CD4-positive, alpha-beta T cell treated with Interleukin-6 at 100 ng/mL for 8 hours (primary cell): ENCODE data around the gene PSAPL1.

Source experiments
- DNase-seq: peaks from one replicate; pipeline ENCODE4 v3.0.0-alpha.2; 2020; ENCODE audit warnings: mixed read lengths, low spot score

PSAPL1 gene

DNA sequence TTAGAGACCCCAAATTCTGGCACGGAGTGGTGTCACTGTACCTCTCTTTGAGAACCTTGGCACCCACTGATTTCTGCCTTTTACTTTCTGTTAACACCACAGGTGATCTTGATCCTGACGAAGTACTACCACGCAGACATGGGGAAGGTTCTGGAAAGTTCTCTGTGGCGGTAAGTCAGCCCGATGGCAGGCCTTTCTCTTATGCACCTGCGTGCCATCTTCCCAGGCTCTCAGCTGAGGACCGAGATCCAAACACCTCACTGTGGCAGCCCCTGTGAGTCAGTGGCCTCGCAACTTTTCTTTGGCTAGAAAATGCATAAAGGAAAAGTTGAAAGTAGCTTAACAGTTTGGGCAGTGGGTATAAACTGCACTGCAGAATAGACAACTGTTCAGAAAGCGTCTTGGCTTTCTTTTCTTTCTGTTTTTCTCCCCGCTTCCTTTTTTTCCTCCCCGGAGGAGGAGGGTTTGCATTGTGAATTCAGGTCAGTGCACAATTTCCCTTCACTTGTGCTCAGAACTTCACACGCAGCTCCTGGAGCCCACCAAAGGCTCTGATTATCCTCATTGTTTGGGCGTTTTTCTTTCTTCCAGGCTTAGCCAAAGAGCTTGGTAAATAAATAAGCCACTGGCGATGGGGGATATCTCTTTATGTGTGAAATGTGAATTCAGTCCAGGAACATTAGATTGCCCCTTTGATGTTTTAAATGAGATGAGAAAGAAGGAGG, 38.4 kb downstream of the PSAPL1 start:
- no peak for DNase-seq

DNA sequence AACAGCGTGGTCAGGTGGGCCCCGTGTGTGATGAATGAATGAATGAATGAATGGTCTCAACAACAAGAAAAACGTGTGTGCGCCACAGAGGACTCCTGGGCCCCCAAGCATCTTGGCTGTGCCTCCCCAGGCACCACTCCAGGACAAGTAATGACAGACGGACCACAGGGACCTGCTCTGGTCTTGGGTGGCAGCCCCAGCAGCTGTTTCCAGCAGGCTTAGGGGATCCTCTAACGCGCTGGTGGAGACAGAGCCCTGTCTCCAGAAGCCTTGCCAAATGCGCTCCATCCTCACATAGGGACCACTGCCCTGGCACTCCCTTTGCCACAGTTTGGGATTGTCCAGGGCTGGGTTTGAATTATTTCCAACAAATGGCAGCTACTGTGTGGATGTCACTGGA, 39.1 kb downstream of the PSAPL1 start:
- no peak for DNase-seq

DNA sequence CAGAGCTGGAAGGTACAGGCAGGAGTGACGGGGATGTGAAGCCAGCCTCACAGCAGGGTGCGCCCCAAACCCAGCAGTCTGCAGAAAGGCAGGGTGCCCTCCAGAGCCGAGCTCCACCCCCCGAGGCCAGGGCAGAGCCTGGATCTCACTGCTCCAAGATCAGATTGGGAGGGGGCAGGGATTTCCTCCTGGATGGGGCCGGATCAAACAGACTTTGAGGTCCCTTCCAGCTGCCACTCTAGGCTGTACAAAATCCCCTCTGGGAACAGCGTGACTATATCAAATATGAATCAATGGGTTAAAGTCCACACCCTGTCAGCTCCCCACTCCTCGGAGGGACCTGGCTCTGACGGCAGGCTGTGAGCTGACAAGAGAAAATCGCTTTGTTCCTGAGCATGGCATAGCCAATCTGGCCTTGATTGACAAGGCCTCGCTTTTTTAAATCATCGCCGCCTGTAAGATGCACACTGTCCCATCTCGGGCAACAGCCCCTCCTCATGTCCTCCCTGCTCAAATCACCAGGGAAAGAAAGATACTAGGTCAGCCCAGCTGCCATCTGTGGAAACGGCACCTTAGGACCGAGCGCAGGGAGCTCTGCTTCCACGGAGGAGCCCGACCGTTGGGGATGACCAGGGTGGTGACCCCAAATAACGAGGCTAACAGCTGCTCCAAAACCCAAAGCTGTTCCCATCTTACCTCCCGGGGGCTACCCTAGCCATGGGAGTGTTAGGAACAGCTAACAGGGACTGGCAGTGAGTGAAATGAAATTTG, 39.9 kb downstream of the PSAPL1 start:
- no peak for DNase-seq

DNA sequence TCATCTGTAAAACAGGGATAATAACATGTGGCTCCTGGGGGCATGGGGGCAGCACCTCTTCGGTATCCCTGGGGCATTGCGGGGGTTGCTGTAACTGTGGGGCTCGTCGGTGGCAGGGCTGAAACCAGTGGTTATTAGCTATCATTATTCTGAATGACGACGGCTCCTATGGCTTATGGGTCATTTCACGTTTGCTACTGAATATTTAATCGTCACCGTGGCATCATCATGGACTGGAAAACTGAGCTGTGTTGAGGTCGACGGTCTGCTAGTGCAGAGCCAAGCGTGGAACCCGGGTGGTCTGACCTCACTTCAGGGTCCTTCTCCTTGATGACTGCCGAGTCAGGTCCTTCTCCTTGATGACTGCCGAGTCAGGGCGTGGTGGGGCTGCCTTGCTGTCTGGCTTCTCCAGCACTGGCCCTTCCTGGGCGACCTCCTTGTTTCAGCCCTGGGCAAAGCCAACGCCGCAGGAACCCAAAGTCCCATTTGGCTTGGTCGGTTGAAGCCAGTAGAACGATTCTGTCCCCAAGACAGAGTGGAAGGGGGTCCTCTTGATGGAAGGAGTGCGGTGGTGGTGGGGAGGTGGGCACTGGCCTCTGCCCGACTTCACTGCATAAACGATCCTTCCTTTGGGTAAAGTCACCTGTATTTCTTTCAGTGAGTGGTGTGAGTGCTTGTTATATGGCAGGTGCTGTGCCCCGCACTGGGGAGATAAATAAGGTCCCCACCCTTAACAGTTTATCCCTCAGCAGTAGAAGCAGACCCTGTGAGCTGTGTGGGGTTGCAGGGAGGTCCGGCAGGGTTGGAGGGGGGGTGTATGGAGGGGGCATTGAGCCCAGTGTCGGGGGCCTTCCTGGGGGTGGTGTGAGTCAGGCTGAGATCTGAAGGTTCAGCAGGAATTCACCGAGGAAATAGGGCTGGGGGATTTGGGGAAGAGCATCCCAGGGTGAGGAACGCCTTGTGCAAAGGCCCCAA, 40.8 kb downstream of the PSAPL1 start:
- no peak for DNase-seq

DNA sequence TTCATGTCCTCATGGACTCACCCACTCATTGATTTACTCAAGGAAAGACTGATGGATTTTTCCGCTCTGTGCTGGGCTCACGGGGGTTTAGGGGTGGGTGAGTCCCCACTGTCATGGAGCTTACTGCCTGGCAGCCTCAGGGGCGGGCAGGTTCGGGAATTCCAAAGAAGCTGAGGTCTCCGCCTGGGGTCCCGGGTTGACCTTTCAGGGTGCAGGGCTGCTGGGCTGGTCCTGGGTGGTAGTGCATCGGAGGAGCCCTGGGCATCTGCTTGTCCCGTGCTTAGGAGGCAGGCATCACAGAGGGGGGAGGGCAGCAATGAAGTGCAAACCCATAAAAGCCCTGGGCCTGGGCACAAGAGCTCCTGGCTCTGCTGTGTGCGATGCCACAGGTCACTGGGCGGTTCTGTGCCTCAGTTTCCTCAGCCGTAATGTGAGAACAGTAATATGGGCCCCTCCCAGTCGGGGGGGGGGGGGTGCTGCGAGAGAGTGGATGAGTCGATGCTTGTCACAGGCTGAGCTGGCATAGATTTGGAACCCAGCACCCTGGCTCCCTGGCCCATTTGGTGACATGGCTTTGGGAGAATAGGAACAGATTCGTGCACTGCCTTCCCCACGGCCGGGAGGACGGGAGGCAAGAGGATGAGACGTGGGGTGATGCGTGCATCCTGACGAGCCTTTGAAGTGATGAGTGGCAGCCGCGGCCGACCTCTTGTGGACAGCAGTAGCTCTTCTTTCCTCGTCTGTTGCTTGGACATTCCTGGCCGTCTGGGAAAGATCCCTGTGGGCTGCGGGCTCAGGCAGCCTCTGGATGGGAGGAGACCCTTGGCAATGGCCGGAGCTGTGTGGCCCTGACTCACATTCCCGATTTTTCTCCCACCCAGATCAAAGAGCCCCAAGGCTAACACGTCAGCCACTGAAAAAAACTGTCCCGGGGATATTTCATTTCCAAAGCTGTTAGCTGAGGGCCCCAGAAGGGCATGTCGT, 42.0 kb downstream of the PSAPL1 start:
- DNase-seq: no peak

DNA sequence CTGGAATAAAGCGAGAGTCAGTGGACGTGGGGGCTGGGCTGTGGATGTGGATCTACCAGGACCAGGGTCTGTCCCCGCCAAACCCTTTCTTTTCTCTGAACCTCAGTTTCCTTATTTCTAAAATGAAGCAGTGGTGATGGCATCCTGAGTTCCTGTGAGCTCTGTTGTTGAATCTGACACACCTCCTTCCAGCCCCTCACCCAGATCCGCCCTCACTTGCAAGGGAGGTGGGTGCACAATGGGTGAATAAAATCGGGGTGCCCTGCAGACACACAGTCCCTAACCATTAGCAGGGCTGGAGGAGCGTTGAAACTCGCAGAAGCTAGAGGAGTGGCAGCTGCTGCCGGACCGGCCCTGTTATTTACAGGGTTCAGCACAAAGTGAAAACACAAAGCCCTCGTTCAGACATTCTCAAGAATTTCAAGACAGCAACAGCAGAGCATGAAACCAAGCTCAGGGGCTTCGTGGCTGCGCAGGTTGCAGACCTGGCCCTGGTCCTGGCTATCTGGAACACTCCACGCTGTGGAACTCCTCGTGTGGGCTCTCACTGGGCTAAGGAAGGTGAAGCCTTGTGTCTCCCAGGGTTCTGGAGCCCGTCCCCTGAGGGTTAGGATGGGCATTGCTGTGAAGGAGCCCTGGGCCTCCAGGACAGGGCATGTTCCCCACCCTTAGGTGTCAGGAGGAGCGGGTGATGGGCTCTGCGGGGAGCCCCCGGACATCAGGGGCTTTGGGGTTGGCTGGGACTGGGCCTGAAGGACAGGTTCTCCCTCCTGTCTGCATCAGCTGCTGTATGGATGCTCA, 42.9 kb downstream of the PSAPL1 start:
- no peak for DNase-seq

DNA sequence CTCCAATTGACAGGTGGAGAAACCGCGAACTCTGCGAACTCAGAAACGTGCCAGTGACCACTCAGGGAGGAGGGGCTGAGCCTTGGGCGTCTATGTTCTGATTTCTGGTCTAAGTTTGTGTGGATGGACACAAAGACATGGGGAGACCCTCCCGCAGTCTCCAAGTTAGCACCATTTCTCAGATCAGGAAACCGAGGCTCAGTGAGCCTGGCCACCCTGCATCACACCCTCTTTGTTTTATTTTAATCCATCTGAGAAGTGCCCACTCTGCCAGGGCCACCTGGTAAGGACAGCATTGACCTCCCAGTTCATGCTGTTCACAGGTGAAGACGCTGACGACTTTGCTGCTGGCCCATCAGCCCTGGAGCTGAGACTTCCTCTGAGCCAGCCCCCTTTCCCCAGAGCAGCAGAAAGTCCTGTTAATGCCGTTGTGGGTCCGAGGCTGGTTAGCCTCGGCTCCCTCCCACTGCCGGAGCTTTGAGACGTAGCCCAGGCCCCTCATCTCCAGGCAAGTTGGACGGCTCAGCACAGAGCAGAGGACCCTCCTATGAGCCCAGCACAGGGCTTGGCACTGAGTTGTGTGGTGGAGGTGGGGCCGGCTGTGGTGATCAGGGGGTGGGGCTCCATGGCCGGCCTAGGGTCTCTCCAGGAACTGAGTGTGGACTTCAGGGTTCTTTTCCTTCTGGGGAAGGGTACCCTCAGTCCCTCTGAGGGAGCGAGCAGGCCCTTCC, 43.7 kb downstream of the PSAPL1 start:
- no peak for DNase-seq

DNA sequence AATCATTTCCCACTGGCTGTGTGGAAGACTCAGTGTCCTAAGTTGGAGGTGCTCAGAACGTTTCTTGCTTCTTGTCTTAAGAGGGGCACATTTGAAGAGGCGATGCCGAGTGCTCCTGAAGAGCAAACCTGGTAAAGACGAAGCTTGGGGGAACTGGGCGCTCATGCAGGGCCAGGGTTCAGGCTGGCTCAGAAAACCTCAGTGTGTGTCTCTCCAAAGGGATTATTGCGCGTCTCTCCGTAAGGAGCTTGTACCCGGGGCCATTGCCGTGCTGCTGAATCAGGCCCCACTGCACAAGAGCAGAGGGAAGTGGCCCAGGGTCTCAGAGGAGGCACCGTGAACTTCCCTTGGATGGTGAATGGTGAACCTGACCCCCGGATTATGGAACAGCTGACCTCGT, 44.4 kb downstream of the PSAPL1 start:
- DNase-seq: no peak

DNA sequence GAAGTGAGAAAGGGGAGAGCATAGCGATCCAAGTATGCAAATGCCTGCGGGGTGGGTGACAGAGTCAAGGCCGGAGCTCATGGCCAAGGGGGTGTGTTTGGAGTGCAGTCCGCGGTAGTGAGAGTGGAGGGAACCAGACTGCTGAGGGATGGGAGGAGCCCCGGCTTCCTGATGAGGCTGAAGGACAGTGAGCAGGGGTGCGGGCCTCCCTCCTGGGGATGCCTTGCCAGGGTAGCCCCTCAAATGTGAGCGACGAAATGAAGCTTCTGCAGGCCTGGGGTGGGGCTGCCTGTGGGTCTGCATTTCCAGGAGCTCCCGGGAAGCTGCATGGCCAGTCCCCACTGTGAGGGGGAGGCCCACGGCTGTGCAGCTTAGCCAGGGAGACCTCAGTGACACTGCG, 45.0 kb downstream of the PSAPL1 start:
- DNase-seq: no peak

DNA sequence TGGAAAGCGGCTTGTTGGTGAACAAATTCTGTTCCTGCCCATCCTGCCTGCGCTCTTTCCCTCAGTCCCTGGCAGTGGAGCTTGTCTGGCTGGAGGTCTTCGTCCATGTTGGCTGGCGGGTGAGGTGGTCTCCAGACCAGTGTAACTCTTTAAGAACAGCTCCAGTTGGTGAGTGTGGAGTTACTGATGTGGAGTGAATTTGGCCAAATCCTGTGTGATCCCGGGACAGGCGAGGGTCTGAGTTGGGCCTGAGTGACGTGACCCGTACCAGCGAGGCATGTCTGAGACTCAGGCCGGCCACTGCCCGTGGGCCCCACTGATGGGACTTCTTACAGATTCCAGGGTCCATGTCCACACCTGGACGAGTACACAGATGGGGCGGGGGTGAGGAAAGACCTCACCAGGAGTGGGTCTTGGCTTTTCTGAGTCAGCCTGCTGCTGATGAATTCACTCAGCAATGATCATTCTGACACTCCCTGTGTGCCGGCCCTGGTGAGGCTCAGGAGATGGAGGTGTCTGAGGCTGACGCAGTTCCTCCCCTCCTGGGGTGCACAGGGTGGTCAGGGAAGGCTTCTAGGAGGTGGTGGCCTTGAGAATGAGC, 45.5 kb downstream of the PSAPL1 start:
- no peak for DNase-seq

DNA sequence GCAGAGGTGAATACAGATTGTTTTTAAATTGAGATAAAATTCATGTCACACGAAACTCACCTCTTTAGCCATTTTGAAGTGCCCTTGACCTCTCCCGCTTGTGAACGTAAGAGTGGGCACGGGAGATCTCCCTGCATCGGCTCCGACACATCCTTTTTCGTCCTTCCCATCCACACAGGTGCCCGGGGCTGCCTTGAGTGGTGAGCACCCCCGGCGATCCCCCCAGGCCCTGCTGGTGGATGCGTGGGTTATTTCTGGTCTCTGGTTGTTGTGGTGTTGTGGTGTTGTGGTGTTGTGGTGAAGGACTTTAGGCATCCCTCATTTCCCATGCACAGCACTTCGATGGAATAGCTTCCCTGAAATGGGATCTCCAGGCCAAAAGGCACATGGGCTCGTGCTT, 46.1 kb downstream of the PSAPL1 start:
- DNase-seq: no peak

DNA sequence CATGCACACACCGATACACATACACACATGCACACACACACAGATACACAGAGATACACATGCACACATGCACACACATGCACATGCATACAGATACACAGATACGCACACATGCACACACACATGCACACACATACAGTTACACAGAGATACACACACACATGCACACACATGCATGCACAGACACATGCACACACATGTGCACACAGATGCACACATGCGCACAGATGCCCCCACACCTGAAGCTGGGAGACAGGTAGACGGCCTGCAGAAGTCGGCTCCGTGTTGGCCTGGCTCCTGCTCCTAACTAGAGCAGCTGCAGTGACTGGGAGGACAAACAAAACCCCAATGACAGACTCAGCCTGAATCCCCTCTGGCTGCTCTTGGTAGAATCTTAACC, 46.8 kb downstream of the PSAPL1 start:
- DNase-seq: no peak

DNA sequence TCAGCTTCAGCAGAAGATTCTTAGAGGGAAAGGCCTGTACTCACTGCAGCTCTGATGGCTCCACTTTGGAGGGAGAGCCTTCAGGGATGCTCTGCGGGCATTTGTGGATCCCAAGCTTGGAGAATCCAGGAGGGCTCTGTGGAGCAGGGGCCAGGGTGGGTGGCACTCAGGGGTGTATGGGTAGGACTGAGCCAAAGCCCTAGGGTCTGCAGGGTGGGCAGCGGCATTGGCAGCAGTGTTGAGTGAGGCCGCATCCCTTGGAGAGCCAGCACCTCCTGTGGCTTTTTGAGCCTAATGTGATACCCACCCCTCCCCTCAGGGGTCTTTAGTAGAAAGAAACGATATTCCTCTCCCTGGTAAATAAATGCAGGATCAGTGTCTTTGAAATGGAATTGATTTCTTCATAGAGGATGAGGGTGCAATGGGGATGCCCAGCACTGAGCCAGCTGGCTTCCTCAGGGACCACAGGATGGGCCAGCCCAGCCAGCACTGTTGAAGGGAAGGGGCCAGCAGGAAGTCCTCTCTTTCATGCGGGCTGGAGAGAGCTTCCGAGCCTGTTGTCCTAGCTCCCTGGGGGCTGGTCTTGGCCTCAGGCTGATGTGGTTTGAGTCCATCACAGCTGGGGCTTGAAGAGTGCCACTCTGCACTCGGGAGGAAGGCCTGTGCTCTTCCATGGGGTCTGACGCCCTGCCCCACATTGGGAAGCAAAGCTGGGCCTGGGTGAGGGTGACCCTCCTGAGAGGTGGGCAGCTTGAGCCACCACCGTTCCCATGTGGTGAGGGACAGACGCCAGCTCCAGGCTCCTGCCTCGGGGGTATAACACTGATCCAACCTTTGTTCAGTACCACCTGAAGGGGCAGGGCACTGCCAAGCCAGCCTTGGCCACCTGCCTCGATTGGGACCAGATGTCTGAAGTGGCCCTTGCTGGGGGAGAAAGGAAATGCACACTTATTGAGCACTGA, 49.5 kb downstream of the PSAPL1 start:
- no peak for DNase-seq

DNA sequence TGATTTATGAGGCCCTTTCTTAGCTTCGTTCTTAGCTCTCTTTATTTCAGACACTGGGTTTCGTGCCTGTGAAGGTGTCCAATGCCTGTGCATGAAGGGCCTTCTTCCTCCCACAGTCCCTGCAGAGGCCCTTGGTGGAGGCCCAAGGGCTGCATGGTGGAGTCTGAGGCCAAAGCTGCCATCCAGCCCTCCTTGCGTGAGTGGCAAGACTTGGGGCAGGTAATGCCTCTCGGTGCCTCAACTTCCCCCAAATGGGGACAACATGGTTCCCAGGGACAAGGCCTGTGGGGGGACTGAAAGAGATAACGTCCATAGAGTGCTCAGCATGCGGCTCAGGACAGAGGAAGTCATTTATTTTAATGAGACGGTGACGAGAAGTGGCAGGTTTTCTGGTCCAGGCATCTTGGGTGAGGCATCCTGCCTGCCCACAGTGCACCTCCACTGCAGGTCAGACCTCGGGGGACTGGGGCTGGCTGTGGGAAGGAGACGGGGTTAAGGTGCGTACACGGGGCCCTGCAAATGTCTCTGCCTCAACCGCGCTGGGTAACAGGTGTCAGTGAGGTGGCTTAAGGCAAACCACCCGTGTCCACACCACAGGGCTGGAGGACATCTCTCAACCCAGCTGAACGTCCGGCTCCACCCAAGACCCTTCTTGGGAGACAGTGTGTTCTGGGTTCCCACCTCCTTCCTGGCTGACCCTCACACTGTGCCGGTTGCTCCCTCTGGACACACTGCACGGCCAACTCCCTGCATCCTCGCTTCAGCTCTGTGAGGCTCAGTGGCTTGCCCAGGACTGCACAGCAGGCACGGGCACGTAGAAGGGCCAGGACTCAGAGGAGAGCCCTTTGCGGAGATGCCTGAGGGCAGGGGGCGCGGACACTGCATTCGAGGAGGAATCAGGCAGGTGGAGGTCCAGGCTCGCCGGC, 50.5 kb downstream of the PSAPL1 start:
- no peak for DNase-seq

DNA sequence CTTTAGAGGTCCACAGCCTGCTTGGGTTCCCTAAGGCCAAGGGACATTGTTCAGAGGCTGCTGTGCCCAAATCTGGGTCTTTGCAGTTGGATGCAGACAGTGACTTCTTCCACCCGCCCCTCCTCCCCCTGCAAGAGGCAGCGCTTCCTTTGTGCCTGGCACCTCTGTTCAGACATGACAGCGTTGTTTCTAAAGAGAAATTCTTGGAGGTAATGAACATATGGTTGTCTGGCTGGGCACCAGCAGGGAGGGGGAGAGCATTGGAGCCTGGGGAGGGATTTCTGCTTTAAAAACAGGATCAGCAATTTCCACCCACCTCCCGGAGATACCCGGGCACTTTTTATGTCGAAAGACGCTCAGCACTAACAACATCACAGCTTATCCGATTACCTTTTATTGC, 51.5 kb downstream of the PSAPL1 start:
- no peak for DNase-seq

DNA sequence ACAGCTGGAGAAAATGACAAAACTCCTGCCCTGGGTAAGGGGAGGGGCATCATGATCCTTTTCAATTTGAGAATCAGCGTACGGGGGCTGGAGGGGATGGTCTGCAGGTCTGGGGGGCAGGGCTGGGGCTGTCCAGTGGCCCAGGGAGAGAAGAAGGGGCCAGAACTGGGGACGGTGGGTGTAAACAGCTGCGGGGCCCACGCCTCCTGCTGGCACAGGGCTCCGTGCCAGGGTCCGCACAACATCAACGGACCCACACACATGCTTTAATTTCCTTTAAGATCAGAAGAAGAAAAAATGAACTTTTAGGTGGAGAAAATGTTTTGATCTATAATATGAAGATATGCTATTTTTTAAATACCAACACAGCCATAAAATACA, 52.1 kb downstream of the PSAPL1 start:
- no peak for DNase-seq
